ENCODE data around the gene PLPPR5. TPM values are rescaled to one million over a fixed set of nuclear protein-coding genes. Genes with fewer than 3 reads are reported as not detected.

The PLPPR5 gene
- total RNA-seq, 2 experiments from 2014 or later = not detected

DNA sequence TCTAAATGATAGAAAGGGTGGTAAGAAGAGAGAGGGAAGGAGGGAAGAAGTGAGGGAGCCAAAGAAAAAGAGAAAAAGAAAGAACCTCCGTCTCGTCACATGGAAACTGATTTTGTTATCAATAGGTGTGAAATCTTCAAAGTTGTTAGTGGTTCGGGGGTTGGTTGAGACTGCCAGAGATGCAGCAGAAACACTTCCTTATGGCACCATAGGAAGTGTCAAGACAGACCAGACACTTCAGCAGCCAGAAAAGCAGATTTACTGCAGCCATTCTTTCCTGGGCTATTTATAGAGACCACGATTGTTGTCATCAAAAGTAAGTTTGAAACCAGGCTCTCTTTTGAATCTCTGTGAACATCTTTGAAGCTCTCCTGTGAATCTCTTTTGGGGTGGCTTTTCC, 150.5 kb downstream of the PLPPR5 start:
- POLR2A ChIA-PET = interaction anchor here (2.2 kb wide), 1 partner anchor 17 kb away, joined by 8 read pairs; no protein-coding TSS in a partner anchor

DNA sequence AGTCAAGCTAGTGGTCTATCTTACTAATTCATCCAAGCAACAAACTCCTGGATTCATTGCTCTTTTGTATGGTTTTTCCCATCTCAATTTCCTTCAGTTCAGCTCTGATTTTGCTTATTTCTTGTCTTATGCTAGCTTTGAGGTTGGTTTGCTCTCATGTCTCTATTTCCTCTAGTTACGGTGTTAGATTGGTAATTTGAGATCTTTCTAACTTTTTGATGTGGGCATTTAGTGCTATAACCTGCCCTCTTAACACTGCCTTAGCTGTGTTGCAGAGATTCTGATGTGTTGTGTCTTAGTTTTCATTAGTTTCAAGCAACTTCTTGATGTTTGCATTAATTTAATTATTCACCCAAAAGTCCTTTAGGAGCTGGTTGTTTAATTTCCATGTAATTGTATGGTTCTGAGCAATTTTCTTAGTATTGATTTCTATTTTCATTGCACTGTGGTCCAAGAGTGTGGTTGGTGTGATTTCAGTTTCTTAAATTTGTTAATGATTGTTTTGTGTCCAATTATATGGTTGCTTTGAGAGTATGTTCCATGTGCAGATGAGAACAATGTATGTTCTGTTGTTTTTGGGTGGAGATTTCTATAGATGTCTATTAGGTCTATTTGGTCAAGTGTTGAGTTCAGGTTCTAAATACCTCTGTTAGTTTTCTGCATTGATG, 154.6 kb downstream of the PLPPR5 start:
- H3K27ac ChIP-seq (ENCODE audit: low read depth in 1 of 2, low read length in 2 of 2) = no peak overlapping the region
- no peaks in the 10 kb centered on the region for H3K36me3 ChIP-seq (ENCODE audit: insufficient read depth, low read length)
- peak overlapping the region; percentile 55 for H3K4me3 Mint-ChIP-seq
- DNase-seq (peak in 3 of 14 experiments; percentile 18 to 52 (median 33)), ATAC-seq (ENCODE audit: poor library complexity) (peak; percentile 54)
- no peaks in the 10 kb centered on the region for H3K27me3 Mint-ChIP-seq
- peaks cover 4% of the 10 kb centered on the region for H3K9me3 Mint-ChIP-seq
- H3K4me1 Mint-ChIP-seq (ENCODE audit: low read depth) = peaks cover 28% of the 10 kb centered on the region
- peaks cover 0 to 4% of the 10 kb centered on the region in 2 experiments for H3K9me3 ChIP-seq (ENCODE audit: control insufficient read depth in 1 of 2, insufficient read depth in 1 of 2, low read length in 2 of 2)
- POLR2A ChIA-PET = interaction anchor here (0.7 to 3.1 kb wide), 2 partner anchors 9 to 21 kb away, joined by 3 to 17 read pairs; no protein-coding TSS in a partner anchor
- CTCF ChIA-PET = interaction anchor here (0.9 kb wide), 1 partner anchor 31 kb away, joined by 3 read pairs; no protein-coding TSS in a partner anchor
- H3K4me3 ChIP-seq (ENCODE audit: low read length) = no peak overlapping the region
- H3K27ac Mint-ChIP-seq = peak overlapping the region; percentile 24
- intact Hi-C loops (cut with DNase I, micrococcal nuclease) = loop anchor here in 1 of 2 experiments (2.0 to 5.0 kb wide), 2 partner anchors 21 to 37 kb away; no protein-coding TSS in a partner anchor
- H3K27me3 ChIP-seq (ENCODE audit: control insufficient read depth in 1 of 2, insufficient read depth in 2 of 2, low read length in 2 of 2) = no peaks in the 10 kb centered on the region
- H3K4me1 ChIP-seq (ENCODE audit: insufficient read depth, low read length) = peaks cover 10% of the 10 kb centered on the region
- H3K36me3 Mint-ChIP-seq (ENCODE audit: low read depth) = no peaks in the 10 kb centered on the region
- TF ChIP-seq, protein P1, sequence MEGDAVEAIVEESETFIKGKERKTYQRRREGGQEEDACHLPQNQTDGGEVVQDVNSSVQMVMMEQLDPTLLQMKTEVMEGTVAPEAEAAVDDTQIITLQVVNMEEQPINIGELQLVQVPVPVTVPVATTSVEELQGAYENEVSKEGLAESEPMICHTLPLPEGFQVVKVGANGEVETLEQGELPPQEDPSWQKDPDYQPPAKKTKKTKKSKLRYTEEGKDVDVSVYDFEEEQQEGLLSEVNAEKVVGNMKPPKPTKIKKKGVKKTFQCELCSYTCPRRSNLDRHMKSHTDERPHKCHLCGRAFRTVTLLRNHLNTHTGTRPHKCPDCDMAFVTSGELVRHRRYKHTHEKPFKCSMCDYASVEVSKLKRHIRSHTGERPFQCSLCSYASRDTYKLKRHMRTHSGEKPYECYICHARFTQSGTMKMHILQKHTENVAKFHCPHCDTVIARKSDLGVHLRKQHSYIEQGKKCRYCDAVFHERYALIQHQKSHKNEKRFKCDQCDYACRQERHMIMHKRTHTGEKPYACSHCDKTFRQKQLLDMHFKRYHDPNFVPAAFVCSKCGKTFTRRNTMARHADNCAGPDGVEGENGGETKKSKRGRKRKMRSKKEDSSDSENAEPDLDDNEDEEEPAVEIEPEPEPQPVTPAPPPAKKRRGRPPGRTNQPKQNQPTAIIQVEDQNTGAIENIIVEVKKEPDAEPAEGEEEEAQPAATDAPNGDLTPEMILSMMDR (IDR thresholded peaks at IDR 0.05) = no peak

More for the DNA sequence above, 150.5 kb downstream of the PLPPR5 start:
- Mint-ChIP-seq H3K36me3 (ENCODE audit: low read depth) (no peaks in the 10 kb centered on the region), H3K27me3 (no peaks in the 10 kb centered on the region), H3K4me1 (ENCODE audit: low read depth) (peaks cover 24% of the 10 kb centered on the region), H3K9me3 (peaks cover 4% of the 10 kb centered on the region), H3K27ac (no peak overlapping the region), H3K4me3 (no peak overlapping the region)
- H3K9me3 ChIP-seq (ENCODE audit: control insufficient read depth in 1 of 2, insufficient read depth in 1 of 2, low read length in 2 of 2) = no peaks in the 10 kb centered on the region
- intact Hi-C loops (cut with DNase I, micrococcal nuclease) = loop anchor here in 1 of 2 experiments (5.0 kb wide), 1 partner anchor 33 kb away; no protein-coding TSS in a partner anchor
- CTCF ChIA-PET = no interaction called here
- TF ChIP-seq, protein P1 (IDR thresholded peaks at IDR 0.05) = no peak
- no peaks in the 10 kb centered on the region for H3K27me3 ChIP-seq (ENCODE audit: control insufficient read depth in 1 of 2, insufficient read depth in 2 of 2, low read length in 2 of 2)
- H3K27ac ChIP-seq (ENCODE audit: low read depth in 1 of 2, low read length in 2 of 2) = peak overlapping the region in 1 of 2 donors; percentile 3
- peaks cover 8% of the 10 kb centered on the region for H3K4me1 ChIP-seq (ENCODE audit: insufficient read depth, low read length)
- H3K4me3 ChIP-seq (ENCODE audit: low read length) = no peak overlapping the region
- peak in 4 of 14 experiments; percentile 10 to 68 (median 34) for DNase-seq
- ATAC-seq (ENCODE audit: poor library complexity) = peak; percentile 64
- H3K36me3 ChIP-seq (ENCODE audit: insufficient read depth, low read length) = no peaks in the 10 kb centered on the region

GRCh38 chr1:98842241-98842640, 162.4 kb downstream of the PLPPR5 start:
- POLR2A ChIA-PET = no interaction called here
- intact Hi-C loops (cut with DNase I, micrococcal nuclease) = no loop called here

More at GRCh38 chr1:98842241-98842640, 162.4 kb downstream of the PLPPR5 start:
- Histone ChIP-seq H3K4me3 (ENCODE audit: low read length) (no peak overlapping the region), H3K9me3 (ENCODE audit: control insufficient read depth in 1 of 2, insufficient read depth in 1 of 2, low read length in 2 of 2) (no peaks in the 10 kb centered on the region), H3K27me3 (ENCODE audit: control insufficient read depth in 1 of 2, insufficient read depth in 2 of 2, low read length in 2 of 2) (no peaks in the 10 kb centered on the region), H3K36me3 (ENCODE audit: insufficient read depth, low read length) (no peaks in the 10 kb centered on the region), H3K27ac (ENCODE audit: low read depth in 1 of 2, low read length in 2 of 2) (no peak overlapping the region), H3K4me1 (ENCODE audit: insufficient read depth, low read length) (no peaks in the 10 kb centered on the region)
- Mint-ChIP-seq H3K4me1 (ENCODE audit: low read depth) (peaks cover 16% of the 10 kb centered on the region), H3K4me3 (no peak overlapping the region), H3K9me3 (peaks cover 2% of the 10 kb centered on the region), H3K36me3 (ENCODE audit: low read depth) (no peaks in the 10 kb centered on the region), H3K27ac (no peak overlapping the region), H3K27me3 (no peaks in the 10 kb centered on the region)
- ATAC-seq (ENCODE audit: poor library complexity) = no peak
- CTCF ChIA-PET = no interaction called here
- DNase-seq = no peak
- TF ChIP-seq, protein P1 (IDR thresholded peaks at IDR 0.05) = no peak
